Panc1 (cell line): ENCODE data around the gene CHRNA3. TPM values are rescaled to one million over a fixed set of nuclear protein-coding genes. Genes with fewer than 3 reads are reported as not detected.

ENCODE experiments used
- ATAC-seq: fragments of 200-7000 bp; cut with Tn5 transposase; 2 replicates; pipeline ENCODE4 v1.9.1; 2020; ENCODE audit warnings: mild to moderate bottlenecking, moderate library complexity
- BruUV-seq: library from RNA; stranded (reverse); fragments of 400-500 nt; replicated peaks from 2 replicates; lab custom pipeline; 2021; lab: Mats Ljungman, UMichigan
- CTCF ChIA-PET: fragments of 300-600 bp; sonication (Branson Sonifier 250); formaldehyde crosslinking; loops from one replicate; lab custom pipeline; 2022; ENCODE audit warnings: antibody characterized with exemption; lab: Charles Lee
- POLR2A ChIA-PET: fragments of 300-600 bp; sonication (Branson Sonifier 250); formaldehyde crosslinking; loops from one replicate; lab custom pipeline; 2022; ENCODE audit warnings: antibody characterized with exemption; lab: Charles Lee
- DNase-seq: peaks from one replicate; pipeline ENCODE4 v3.0.0-alpha.2; 2010; ENCODE audit warnings: low read depth, low spot score
- H3K27ac ChIP-seq: 2 replicates; pipeline ENCODE4 v1.5.1; 2011; ENCODE audit warnings: mild to moderate bottlenecking, low read length, inconsistent platforms
- H3K27me3 ChIP-seq: fragments of 200-500 bp; sonication (Bioruptor generic); 2 replicates; pipeline ENCODE4 v1.6.0; 2014; ENCODE audit warnings: low read length, inconsistent platforms; ENCODE audit not compliant: control insufficient read depth, insufficient read depth
- H3K36me3 ChIP-seq: fragments of 200-500 bp; sonication (Bioruptor generic); 2 replicates; pipeline ENCODE4 v1.5.1; 2014; ENCODE audit warnings: inconsistent platforms, mild to moderate bottlenecking, low read length, moderate library complexity; ENCODE audit not compliant: control insufficient read depth, insufficient read depth
- H3K4me1 ChIP-seq: 2 replicates; pipeline ENCODE4 v1.5.1; 2011; ENCODE audit warnings: inconsistent platforms, mild to moderate bottlenecking, low read length, moderate library complexity; ENCODE audit not compliant: control insufficient read depth, insufficient read depth
- H3K4me3 ChIP-seq, 2 experiments: 2 replicates each; pipeline ENCODE4 v1.5.1; 2011 to 2012; ENCODE audit warnings: low read depth in 2 of 2, low read length in 2 of 2, mild to moderate bottlenecking in 2 of 2, inconsistent platforms in 1 of 2, moderate library complexity in 1 of 2
- H3K9me3 ChIP-seq: fragments of 200-500 bp; sonication (Bioruptor generic); 2 replicates; pipeline ENCODE4 v1.5.1; 2014; ENCODE audit warnings: low read depth, mild to moderate bottlenecking, inconsistent platforms, low read length, moderate library complexity; ENCODE audit not compliant: control insufficient read depth, insufficient read depth
- CTCF ChIP-seq: fragments of 450-650 bp; IDR thresholded peaks from 2 replicates; pipeline ENCODE4 v1.5.1; 2017; ENCODE audit warnings: mild to moderate bottlenecking
- POLR2AphosphoS5 ChIP-seq: IDR thresholded peaks from 2 replicates; pipeline ENCODE4 v1.6.1; 2012; ENCODE audit warnings: mild to moderate bottlenecking, low read depth, low read length, moderate library complexity
- SIN3A ChIP-seq: IDR thresholded peaks from 2 replicates; pipeline ENCODE4 v1.6.1; 2012; ENCODE audit warnings: low read depth, mild to moderate bottlenecking, low read length, moderate library complexity, borderline replicate concordance; ENCODE audit not compliant: insufficient read depth
- TCF7L2 ChIP-seq: IDR thresholded peaks from 2 replicates; pipeline ENCODE4 v1.6.1; 2011; ENCODE audit warnings: mild to moderate bottlenecking, low read depth, low read length, inconsistent platforms
- in situ Hi-C: cut with HindIII; loops from 2 replicates; pipeline ENCODE4 v1.10.0; 2016; ENCODE audit warnings: low sequenced_read_pairs, low pct_unique_long_range_greater_than_20kb
- intact Hi-C: fragments of 100-400 bp; cut with micrococcal nuclease; formaldehyde crosslinking; loops from one replicate; pipeline ENCODE4 v1.10.0; 2022; ENCODE audit not compliant: unreplicated experiment
- total RNA-seq: library from RNA; stranded (reverse); gene quantifications from one replicate; pipeline ENCODE4 v1.2.1, GENCODE V29; 2021; ENCODE audit not compliant: unreplicated experiment
- TF ChIP-seq, protein P1 (sequence below), 2 experiments: IDR thresholded peaks; 2 replicates each; pipeline ENCODE4 v1.6.1; 2011 to 2012; ENCODE audit warnings: low read depth in 2 of 2, control low read depth in 1 of 2, low read length in 1 of 2, mild to moderate bottlenecking in 1 of 2, moderate library complexity in 1 of 2; ENCODE audit not compliant: insufficient read depth in 1 of 2

CHRNA3 gene
- total RNA-seq, 1 experiment from 2014 or later = 0.31 TPM

DNA sequence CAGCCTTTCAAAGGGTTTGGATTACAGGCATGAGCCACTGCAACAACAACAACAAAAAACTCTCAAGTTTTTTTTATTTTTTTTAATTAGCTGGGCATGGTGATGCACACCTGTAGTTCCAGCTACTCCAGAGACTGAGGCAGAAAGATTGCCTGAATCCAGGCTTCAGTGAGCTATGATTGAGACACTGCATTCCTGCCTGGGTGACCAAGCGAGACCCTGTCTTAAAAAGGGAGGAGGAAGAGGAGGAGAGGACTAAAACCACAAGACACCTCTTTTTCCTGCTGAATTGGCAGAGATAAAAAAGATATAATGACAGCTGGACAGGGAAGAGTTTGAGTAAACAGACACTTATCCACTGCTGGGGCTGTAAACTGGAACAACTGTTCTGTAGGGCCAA, 42.9 kb upstream of the CHRNA3 start:
- Histone ChIP-seq H3K4me1 (no peaks in the 10 kb centered on the region), H3K36me3 (no peaks in the 10 kb centered on the region), H3K27me3 (no peaks in the 10 kb centered on the region), H3K4me3 (no peak overlapping the region), H3K27ac (no peak overlapping the region), H3K9me3 (no peaks in the 10 kb centered on the region)
- POLR2A ChIA-PET = interaction anchor here (0.7 kb wide), 1 partner anchor 19 kb away, joined by 11 read pairs; no protein-coding TSS in a partner anchor
- BruUV-seq = no TSS peak
- intact Hi-C loops (no loop called here), in situ Hi-C loops (no loop called here)
- DNase-seq (no peak), ATAC-seq (no peak)
- TF ChIP-seq CTCF = no peak
- TF ChIP-seq, protein P1, sequence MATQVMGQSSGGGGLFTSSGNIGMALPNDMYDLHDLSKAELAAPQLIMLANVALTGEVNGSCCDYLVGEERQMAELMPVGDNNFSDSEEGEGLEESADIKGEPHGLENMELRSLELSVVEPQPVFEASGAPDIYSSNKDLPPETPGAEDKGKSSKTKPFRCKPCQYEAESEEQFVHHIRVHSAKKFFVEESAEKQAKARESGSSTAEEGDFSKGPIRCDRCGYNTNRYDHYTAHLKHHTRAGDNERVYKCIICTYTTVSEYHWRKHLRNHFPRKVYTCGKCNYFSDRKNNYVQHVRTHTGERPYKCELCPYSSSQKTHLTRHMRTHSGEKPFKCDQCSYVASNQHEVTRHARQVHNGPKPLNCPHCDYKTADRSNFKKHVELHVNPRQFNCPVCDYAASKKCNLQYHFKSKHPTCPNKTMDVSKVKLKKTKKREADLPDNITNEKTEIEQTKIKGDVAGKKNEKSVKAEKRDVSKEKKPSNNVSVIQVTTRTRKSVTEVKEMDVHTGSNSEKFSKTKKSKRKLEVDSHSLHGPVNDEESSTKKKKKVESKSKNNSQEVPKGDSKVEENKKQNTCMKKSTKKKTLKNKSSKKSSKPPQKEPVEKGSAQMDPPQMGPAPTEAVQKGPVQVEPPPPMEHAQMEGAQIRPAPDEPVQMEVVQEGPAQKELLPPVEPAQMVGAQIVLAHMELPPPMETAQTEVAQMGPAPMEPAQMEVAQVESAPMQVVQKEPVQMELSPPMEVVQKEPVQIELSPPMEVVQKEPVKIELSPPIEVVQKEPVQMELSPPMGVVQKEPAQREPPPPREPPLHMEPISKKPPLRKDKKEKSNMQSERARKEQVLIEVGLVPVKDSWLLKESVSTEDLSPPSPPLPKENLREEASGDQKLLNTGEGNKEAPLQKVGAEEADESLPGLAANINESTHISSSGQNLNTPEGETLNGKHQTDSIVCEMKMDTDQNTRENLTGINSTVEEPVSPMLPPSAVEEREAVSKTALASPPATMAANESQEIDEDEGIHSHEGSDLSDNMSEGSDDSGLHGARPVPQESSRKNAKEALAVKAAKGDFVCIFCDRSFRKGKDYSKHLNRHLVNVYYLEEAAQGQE (IDR thresholded peaks at IDR 0.05; ENCODE audit: insufficient read depth in 1 of 2, low read depth in 2 of 2, low read length in 1 of 2) = no peak
- TF ChIP-seq POLR2AphosphoS5 = no peak
- no peak for TF ChIP-seq SIN3A
- no peak for TF ChIP-seq TCF7L2
- CTCF ChIA-PET = no interaction called here

DNA sequence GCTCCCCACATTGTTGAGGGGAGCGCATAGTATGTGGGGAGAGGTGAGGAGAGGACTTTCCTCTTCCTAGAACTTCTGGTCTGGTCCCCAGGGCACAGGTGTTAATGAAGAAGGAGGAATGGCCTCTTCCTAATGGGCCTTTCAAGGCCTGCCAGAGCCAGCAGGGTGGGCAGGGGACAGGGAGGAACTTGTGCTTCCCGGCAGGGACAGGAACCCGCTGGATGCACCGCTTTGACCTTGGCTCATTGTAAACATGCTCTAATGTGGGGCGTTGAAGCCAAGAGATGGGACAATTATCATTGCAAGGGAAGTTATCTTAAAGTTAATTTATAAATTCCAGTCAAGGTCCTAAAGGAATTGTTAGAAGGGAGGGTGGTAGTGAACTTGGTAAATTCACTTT, 41.2 kb upstream of the CHRNA3 start:
- no peaks in the 10 kb centered on the region for H3K36me3 ChIP-seq
- BruUV-seq = no TSS peak
- H3K27ac ChIP-seq = no peak overlapping the region
- H3K27me3 ChIP-seq = no peaks in the 10 kb centered on the region
- TF ChIP-seq TCF7L2 (no peak), CTCF (no peak), SIN3A (no peak), POLR2AphosphoS5 (no peak)
- TF ChIP-seq, protein P1 (IDR thresholded peaks at IDR 0.05; ENCODE audit: insufficient read depth in 1 of 2, low read depth in 2 of 2, low read length in 1 of 2) = no peak
- intact Hi-C loops = no loop called here
- no peak for DNase-seq
- H3K4me3 ChIP-seq = no peak overlapping the region
- no peaks in the 10 kb centered on the region for H3K9me3 ChIP-seq
- H3K4me1 ChIP-seq = no peaks in the 10 kb centered on the region
- in situ Hi-C loops = no loop called here
- CTCF ChIA-PET = no interaction called here
- POLR2A ChIA-PET = no interaction called here
- ATAC-seq = no peak
